HepG2 (cell line): ENCODE data around the gene MPV17L.

Experiments used
- CEBPZ ChIP-seq: IDR thresholded peaks from 2 replicates; pipeline ENCODE4 v1.6.1; 2012; ENCODE audit warnings: low read length, improper control_type of control experiment
- EP300 ChIP-seq, 3 experiments: sonication (generic) in 1 of 3; formaldehyde crosslinking in 1 of 3; IDR thresholded peaks; 2 replicates each; pipeline versions ENCODE4 v1.5.1 to v1.6.1; 2011 to 2020; ENCODE audit warnings: low read depth in 2 of 3, low read length in 2 of 3, borderline replicate concordance in 1 of 3, improper control_type of control experiment in 1 of 3, mild to moderate bottlenecking in 1 of 3, missing genetic modification reagents in 1 of 3, moderate library complexity in 1 of 3
- EZH2 ChIP-seq: conservative IDR thresholded peaks from 2 replicates; pipeline ENCODE4 v1.6.1; 2012; ENCODE audit warnings: mild to moderate bottlenecking, low read depth, low read length, moderate library complexity
- FOXA1 ChIP-seq, 2 experiments: fragments of 450-650 bp in 1 of 2; sonication (generic) in 1 of 2; formaldehyde crosslinking in 1 of 2; IDR thresholded peaks; 2 replicates each; pipeline versions ENCODE4 v1.4.0 to v1.6.1; 2016 to 2020; ENCODE audit warnings: missing genetic modification reagents in 1 of 2
- HDAC2 ChIP-seq: sonication (generic); formaldehyde crosslinking; IDR thresholded peaks from 2 replicates; pipeline ENCODE4 v1.4.0; 2020; ENCODE audit warnings: missing genetic modification reagents
- KDM4B ChIP-seq: sonication (generic); formaldehyde crosslinking; IDR thresholded peaks from 2 replicates; pipeline ENCODE4 v1.4.0; 2020; ENCODE audit warnings: missing genetic modification reagents
- KLF15 ChIP-seq: sonication (generic); formaldehyde crosslinking; IDR thresholded peaks from 2 replicates; pipeline ENCODE4 v1.8.1; 2023; ENCODE audit warnings: borderline replicate concordance, mild to moderate bottlenecking, inconsistent platforms, missing genetic modification reagents, mixed read lengths
- PCBP2 ChIP-seq: fragments of 200-400 bp; formaldehyde crosslinking; optimal IDR thresholded peaks from 2 replicates; pipeline ENCODE3; 2018; ENCODE audit warnings: low read length, low read depth; ENCODE audit not compliant: poor library complexity, severe bottlenecking
- TGIF2 ChIP-seq: IDR thresholded peaks from 2 replicates; pipeline ENCODE4 v1.6.1; 2016; ENCODE audit warnings: control low read depth, missing compliant biosample characterization
- TRIM22 ChIP-seq: fragments of 450-650 bp; IDR thresholded peaks from 2 replicates; pipeline ENCODE4 v1.6.1; 2017
- ZFP36L1 ChIP-seq: sonication (generic); formaldehyde crosslinking; IDR thresholded peaks from 2 replicates; pipeline ENCODE4 v1.8.0; 2022; ENCODE audit warnings: mild to moderate bottlenecking, missing genetic modification reagents, moderate library complexity
- ZNF138 ChIP-seq: sonication (generic); formaldehyde crosslinking; IDR thresholded peaks from 2 replicates; pipeline ENCODE4 v1.5.0; 2020; ENCODE audit warnings: mild to moderate bottlenecking, low read depth, missing genetic modification reagents
- TF ChIP-seq, protein P1 (sequence below): sonication (generic); formaldehyde crosslinking; IDR thresholded peaks from 2 replicates; pipeline ENCODE4 v1.5.0; 2020; ENCODE audit warnings: mild to moderate bottlenecking, missing genetic modification reagents, moderate library complexity
- TF ChIP-seq, protein P2 (sequence below): IDR thresholded peaks from 2 replicates; pipeline ENCODE4 v1.6.1; 2016; ENCODE audit warnings: missing compliant biosample characterization, missing genetic modification reagents, borderline replicate concordance

- TF ChIP-seq EP300 (IDR thresholded peaks at IDR 0.05; ENCODE audit: low read depth in 2 of 2, low read length in 2 of 2) (peak in 1 of 2 experiments; percentile 32; a peak in 1 of 4 replicates), EP300 (CRISPR knock-in tag; IDR thresholded peaks at IDR 0.05; ENCODE audit: borderline replicate concordance) (no peak), TGIF2 (CRISPR knock-in tag) (no peak), FOXA1 (IDR thresholded peaks at IDR 0.05) (no peak), FOXA1 (CRISPR knock-in tag; IDR thresholded peaks at IDR 0.05) (no peak), EZH2 (no peak), CEBPZ (no peak), HDAC2 (CRISPR knock-in tag) (no peak), KLF15 (no peak), PCBP2 (no peak), ZFP36L1 (CRISPR knock-in tag) (no peak), KDM4B (CRISPR knock-in tag) (no peak), TRIM22 (no peak), ZNF138 (CRISPR knock-in tag) (no peak)
- TF ChIP-seq, protein P1, sequence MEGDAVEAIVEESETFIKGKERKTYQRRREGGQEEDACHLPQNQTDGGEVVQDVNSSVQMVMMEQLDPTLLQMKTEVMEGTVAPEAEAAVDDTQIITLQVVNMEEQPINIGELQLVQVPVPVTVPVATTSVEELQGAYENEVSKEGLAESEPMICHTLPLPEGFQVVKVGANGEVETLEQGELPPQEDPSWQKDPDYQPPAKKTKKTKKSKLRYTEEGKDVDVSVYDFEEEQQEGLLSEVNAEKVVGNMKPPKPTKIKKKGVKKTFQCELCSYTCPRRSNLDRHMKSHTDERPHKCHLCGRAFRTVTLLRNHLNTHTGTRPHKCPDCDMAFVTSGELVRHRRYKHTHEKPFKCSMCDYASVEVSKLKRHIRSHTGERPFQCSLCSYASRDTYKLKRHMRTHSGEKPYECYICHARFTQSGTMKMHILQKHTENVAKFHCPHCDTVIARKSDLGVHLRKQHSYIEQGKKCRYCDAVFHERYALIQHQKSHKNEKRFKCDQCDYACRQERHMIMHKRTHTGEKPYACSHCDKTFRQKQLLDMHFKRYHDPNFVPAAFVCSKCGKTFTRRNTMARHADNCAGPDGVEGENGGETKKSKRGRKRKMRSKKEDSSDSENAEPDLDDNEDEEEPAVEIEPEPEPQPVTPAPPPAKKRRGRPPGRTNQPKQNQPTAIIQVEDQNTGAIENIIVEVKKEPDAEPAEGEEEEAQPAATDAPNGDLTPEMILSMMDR (CRISPR knock-in tag) = no peak
- TF ChIP-seq, protein P2, sequence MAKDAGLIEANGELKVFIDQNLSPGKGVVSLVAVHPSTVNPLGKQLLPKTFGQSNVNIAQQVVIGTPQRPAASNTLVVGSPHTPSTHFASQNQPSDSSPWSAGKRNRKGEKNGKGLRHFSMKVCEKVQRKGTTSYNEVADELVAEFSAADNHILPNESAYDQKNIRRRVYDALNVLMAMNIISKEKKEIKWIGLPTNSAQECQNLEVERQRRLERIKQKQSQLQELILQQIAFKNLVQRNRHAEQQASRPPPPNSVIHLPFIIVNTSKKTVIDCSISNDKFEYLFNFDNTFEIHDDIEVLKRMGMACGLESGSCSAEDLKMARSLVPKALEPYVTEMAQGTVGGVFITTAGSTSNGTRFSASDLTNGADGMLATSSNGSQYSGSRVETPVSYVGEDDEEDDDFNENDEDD (CRISPR knock-in tag) = no peak
Observed at GRCh38 chr16:15443753-15444152, 48.2 kb downstream of the MPV17L start.
